CD14-positive monocyte (primary cell): ENCODE results near the gene SLC40A1. TPM values are rescaled to one million over a fixed set of nuclear protein-coding genes. Genes with fewer than 3 reads are reported as not detected.

Experiments
- DNase-seq, 3 donors: peaks; one replicate each; pipeline ENCODE4 v3.0.0-alpha.2; 2011 to 2022
- H2AFZ ChIP-seq: 2 replicates; pipeline ENCODE4 v1.6.0; 2012; ENCODE audit warnings: mild to moderate bottlenecking, low read depth, low read length, inconsistent platforms; ENCODE audit not compliant: insufficient read depth, poor library complexity, severe bottlenecking
- H3K27ac ChIP-seq, 2 donors: 1 replicate in 1 of 2; 2 replicates in 1 of 2; pipeline ENCODE4 v1.5.1; 2012 to 2013; ENCODE audit warnings: low read length in 2 of 2, control low read depth in 1 of 2, inconsistent platforms in 1 of 2, low read depth in 1 of 2, mild to moderate bottlenecking in 1 of 2
- H3K27me3 ChIP-seq, 2 donors: one replicate each; pipeline versions ENCODE4 v1.6.0 to v1.6.1; 2011 to 2013; ENCODE audit warnings: low read length in 2 of 2; ENCODE audit not compliant: control insufficient read depth in 2 of 2, insufficient read depth in 2 of 2
- H3K36me3 ChIP-seq, 2 donors: replicated peaks in 1 of 2; 1 replicate in 1 of 2; 2 replicates in 1 of 2; pipeline versions ENCODE4 v1.5.1 to v1.6.1; 2012 to 2013; ENCODE audit warnings: low read length in 2 of 2, control low read depth in 1 of 2, inconsistent platforms in 1 of 2, mild to moderate bottlenecking in 1 of 2; ENCODE audit not compliant: insufficient read depth in 2 of 2, control insufficient read depth in 1 of 2
- H3K4me1 ChIP-seq, 2 donors: 1 replicate in 1 of 2; 2 replicates in 1 of 2; pipeline versions ENCODE4 v1.5.1 to v1.6.1; 2012 to 2013; ENCODE audit warnings: low read length in 2 of 2, control low read depth in 1 of 2, inconsistent platforms in 1 of 2, mild to moderate bottlenecking in 1 of 2, moderate library complexity in 1 of 2; ENCODE audit not compliant: insufficient read depth in 2 of 2, control insufficient read depth in 1 of 2
- H3K4me2 ChIP-seq: replicated peaks from 2 replicates; pipeline ENCODE3; 2012; ENCODE audit warnings: low read length, moderate library complexity, mild to moderate bottlenecking; ENCODE audit not compliant: poor library complexity, severe bottlenecking; ENCODE audit errors: extremely low read depth
- H3K4me3 ChIP-seq, 3 experiments: fragments of 200-600 bp in 1 of 3; sonication (generic) in 1 of 3; replicated peaks in 1 of 3; 1 replicate in 2 of 3; 2 replicates in 1 of 3; pipeline ENCODE4 v1.5.1; 2011 to 2013; ENCODE audit warnings: low read length in 3 of 3, mild to moderate bottlenecking in 3 of 3, control low read depth in 2 of 3, low read depth in 2 of 3, inconsistent platforms in 1 of 3, moderate library complexity in 1 of 3
- H3K79me2 ChIP-seq: 2 replicates; pipeline ENCODE4 v1.6.0; 2012; ENCODE audit warnings: mild to moderate bottlenecking, control low read depth, inconsistent platforms, low read length, moderate library complexity; ENCODE audit not compliant: insufficient read depth
- H3K9ac ChIP-seq: 2 replicates; pipeline ENCODE4 v1.6.0; 2017; ENCODE audit warnings: low read length, mild to moderate bottlenecking; ENCODE audit not compliant: insufficient read depth, poor library complexity, severe bottlenecking
- H3K9me3 ChIP-seq, 2 donors: replicated peaks in 1 of 2; 1 replicate in 1 of 2; 2 replicates in 1 of 2; pipeline versions ENCODE4 v1.5.1 to v1.6.1; 2012 to 2013; ENCODE audit warnings: low read length in 2 of 2, control low read depth in 1 of 2; ENCODE audit not compliant: control insufficient read depth in 1 of 2, insufficient read depth in 1 of 2
- H4K20me1 ChIP-seq: 2 replicates; pipeline ENCODE4 v1.6.0; 2012; ENCODE audit warnings: mild to moderate bottlenecking, low read length, control low read depth, moderate library complexity; ENCODE audit not compliant: insufficient read depth
- H3K27ac Mint-ChIP-seq, 7 donors: one replicate each; pipeline ENCODE4 v1.8.0; 2020; ENCODE audit warnings: mild to moderate bottlenecking in 7 of 7, mixed read lengths in 7 of 7, moderate library complexity in 6 of 7, inconsistent platforms in 2 of 7
- H3K27me3 Mint-ChIP-seq, 3 donors: one replicate each; pipeline ENCODE4 v1.8.0; 2021 to 2022; ENCODE audit warnings: low read depth in 3 of 3, mild to moderate bottlenecking in 3 of 3, mixed read lengths in 3 of 3, moderate library complexity in 3 of 3, inconsistent platforms in 1 of 3
- H3K36me3 Mint-ChIP-seq, 2 donors: one replicate each; pipeline ENCODE4 v1.8.0; 2020; ENCODE audit warnings: mixed read lengths in 2 of 2, inconsistent platforms in 1 of 2, mild to moderate bottlenecking in 1 of 2
- H3K4me1 Mint-ChIP-seq: one replicate; pipeline ENCODE4 v1.8.0; 2020; ENCODE audit warnings: mild to moderate bottlenecking, mixed read lengths
- H3K4me3 Mint-ChIP-seq, 2 donors: one replicate each; pipeline ENCODE4 v1.8.0; 2020; ENCODE audit warnings: mild to moderate bottlenecking in 2 of 2, mixed read lengths in 2 of 2, moderate library complexity in 1 of 2
- H3K9me3 Mint-ChIP-seq, 7 donors: one replicate each; pipeline ENCODE4 v1.8.0; 2020 to 2022; ENCODE audit warnings: mixed read lengths in 7 of 7, mild to moderate bottlenecking in 6 of 7, moderate library complexity in 6 of 7, inconsistent platforms in 2 of 7
- CTCF ChIP-seq: fragments of 200-600 bp; IDR thresholded peaks from one replicate; pipeline ENCODE4 v1.8.0; 2022; ENCODE audit warnings: antibody characterized with exemption, mild to moderate bottlenecking
- WGBS: methylation state at CpG from one replicate; pipeline ENCODE4 v1.1.5; 2013; ENCODE audit warnings: missing lambda C conversion rate; ENCODE audit not compliant: insufficient coverage; 5-methylcytosine and 5-hydroxymethylcytosine counted together
- intact Hi-C, 2 donors: fragments of 100-400 bp; cut with micrococcal nuclease; formaldehyde crosslinking; loops; one replicate each; pipeline versions ENCODE4 v1.15.0 to v1.15.1; 2023
- polyA plus RNA-seq, 3 donors: library from polyadenylated mRNA; depleted of rRNA in 1 of 3; unstranded in 2 of 3; stranded (reverse) in 1 of 3; fragments of 300-500 nt in 2 of 3; fragments of >200 nt in 1 of 3; fragmentation: Illumina TruSeq in 2 of 3; gene quantifications; 1 replicate in 2 of 3; 2 replicates in 1 of 3; pipeline ENCODE4 v1.2.3, GENCODE V29; 2012 to 2021

SLC40A1 gene
- polyA plus RNA-seq, 3 donors = 7.9 to 91.6 (median 90.4) TPM

GRCh38 chr2:189614585-189614984, 34.0 kb upstream of the SLC40A1 start:
- 100% methylated on average over 3 of the region's 4 CpGs for WGBS
- no peak for DNase-seq

GRCh38 chr2:189613650-189614420, 33.2 kb upstream of the SLC40A1 start:
- H3K9ac ChIP-seq = no peak overlapping the region
- peak overlapping the region in 1 of 3 experiments; percentile 67 for H3K4me3 ChIP-seq
- Mint-ChIP-seq H3K27ac (peak overlapping the region in 1 of 7 donors; percentile 37), H3K9me3 (no peaks in the 10 kb centered on the region), H3K36me3 (no peaks in the 10 kb centered on the region), H3K4me1 (peaks cover 6% of the 10 kb centered on the region), H3K27me3 (peaks cover 0 to 2% (median 0%) of the 10 kb centered on the region in 3 donors), H3K4me3 (no peak overlapping the region)
- H2AFZ ChIP-seq = peak overlapping the region; percentile 68
- peak overlapping the region; percentile 73 for H3K4me2 ChIP-seq
- no peak for TF ChIP-seq CTCF
- H3K27ac ChIP-seq = no peak overlapping the region
- DNase-seq = no peak
- no CpG with 5 or more reads among the region's 2 CpGs for WGBS
- peaks cover 4 to 9% of the 10 kb centered on the region in 2 donors for H3K4me1 ChIP-seq
- intact Hi-C loops = no loop called here
- H3K9me3 ChIP-seq = no peaks in the 10 kb centered on the region
- no peaks in the 10 kb centered on the region for H3K79me2 ChIP-seq
- no peaks in the 10 kb centered on the region for H3K36me3 ChIP-seq
- H4K20me1 ChIP-seq = no peaks in the 10 kb centered on the region
- no peaks in the 10 kb centered on the region for H3K27me3 ChIP-seq

More at GRCh38 chr2:189614585-189614984, 34.0 kb upstream of the SLC40A1 start:
- no peaks in the 10 kb centered on the region for H3K9me3 ChIP-seq
- Mint-ChIP-seq H3K36me3 (no peaks in the 10 kb centered on the region), H3K27me3 (peaks cover 0 to 2% (median 0%) of the 10 kb centered on the region in 3 donors), H3K4me3 (no peak overlapping the region), H3K27ac (no peak overlapping the region), H3K9me3 (no peaks in the 10 kb centered on the region), H3K4me1 (peaks cover 6% of the 10 kb centered on the region)
- H3K4me1 ChIP-seq = peaks cover 4 to 9% of the 10 kb centered on the region in 2 donors
- no peaks in the 10 kb centered on the region for H3K79me2 ChIP-seq
- no peak overlapping the region for H3K27ac ChIP-seq
- H4K20me1 ChIP-seq = no peaks in the 10 kb centered on the region
- H3K4me2 ChIP-seq = no peak overlapping the region
- no peak overlapping the region for H3K4me3 ChIP-seq
- H2AFZ ChIP-seq = no peak overlapping the region
- TF ChIP-seq CTCF = no peak
- no peaks in the 10 kb centered on the region for H3K36me3 ChIP-seq
- no peak overlapping the region for H3K9ac ChIP-seq
- no peaks in the 10 kb centered on the region for H3K27me3 ChIP-seq
- intact Hi-C loops = no loop called here
